HepG2 (cell line): ENCODE measurements around the gene RAMAC. TPM values are rescaled to one million over a fixed set of nuclear protein-coding genes. Genes with fewer than 3 reads are reported as not detected.

ENCODE experiments used
- KAT8 ChIP-seq: IDR thresholded peaks from 2 replicates; pipeline ENCODE4 v1.6.1; 2016; ENCODE audit warnings: missing genetic modification reagents, missing compliant biosample characterization
- MED1 ChIP-seq: sonication (generic); formaldehyde crosslinking; IDR thresholded peaks from 2 replicates; pipeline ENCODE4 v1.4.0; 2020; ENCODE audit warnings: missing genetic modification reagents
- TRAFD1 ChIP-seq: sonication (generic); formaldehyde crosslinking; IDR thresholded peaks from 2 replicates; pipeline ENCODE4 v1.5.1; 2020; ENCODE audit warnings: missing genetic modification reagents, mild to moderate bottlenecking, borderline replicate concordance
- TSC22D2 ChIP-seq: sonication (generic); formaldehyde crosslinking; IDR thresholded peaks from 2 replicates; pipeline ENCODE4 v1.5.1; 2020; ENCODE audit warnings: missing genetic modification reagents, mild to moderate bottlenecking, borderline replicate concordance
- ZBTB40 ChIP-seq, 2 experiments: fragments of 450-650 bp in 1 of 2; sonication (generic) in 1 of 2; formaldehyde crosslinking in 1 of 2; IDR thresholded peaks; 2 replicates each; pipeline versions ENCODE4 v1.6.1 to v1.8.0; 2016 to 2022; ENCODE audit warnings: antibody characterized with exemption in 1 of 2, mild to moderate bottlenecking in 1 of 2, missing genetic modification reagents in 1 of 2
- ZFP36L2 ChIP-seq: sonication (generic); formaldehyde crosslinking; IDR thresholded peaks from 2 replicates; pipeline ENCODE4 v1.4.0; 2020; ENCODE audit warnings: missing genetic modification reagents
- ZGPAT ChIP-seq: IDR thresholded peaks from 2 replicates; pipeline ENCODE4 v1.6.1; 2016; ENCODE audit warnings: mild to moderate bottlenecking
- ZNF180 ChIP-seq: sonication (generic); formaldehyde crosslinking; IDR thresholded peaks from 2 replicates; pipeline ENCODE4 v1.4.0; 2020; ENCODE audit warnings: low read depth, missing genetic modification reagents, borderline replicate concordance
- ZNF382 ChIP-seq: sonication (generic); formaldehyde crosslinking; IDR thresholded peaks from 2 replicates; pipeline ENCODE4 v1.5.0; 2020; ENCODE audit warnings: missing genetic modification reagents, mild to moderate bottlenecking, borderline replicate concordance
- ZNF740 ChIP-seq: sonication (generic); formaldehyde crosslinking; IDR thresholded peaks from 2 replicates; pipeline ENCODE4 v1.4.0; 2020; ENCODE audit warnings: missing genetic modification reagents
- polyA plus RNA-seq, 8 experiments: library from polyadenylated mRNA; depleted of rRNA in 3 of 8; stranded (reverse) in 7 of 8; unstranded in 1 of 8; fragments of >200 nt; fragmentation: Illumina TruSeq in 4 of 8; extraction: Trizol in 4 of 8; gene quantifications; 2 replicates each; pipeline versions ENCODE4 v1.2.1 to v1.2.3, GENCODE V29; 2011 to 2016; ENCODE audit warnings: low read depth in 4 of 8, missing spikeins in 1 of 8, mixed read lengths in 1 of 8; ENCODE audit not compliant: insufficient read depth in 1 of 8
- total RNA-seq, 5 experiments: library from RNA; depleted of rRNA; stranded (reverse); fragments of >200 nt; fragmentation: Illumina TruSeq; extraction: Trizol; gene quantifications; 2 replicates each; pipeline ENCODE4 v1.2.3, GENCODE V29; 2016; ENCODE audit warnings: low read depth in 1 of 5

RAMAC gene
- total and polyA plus RNA-seq, 2 of the 13 experiments (the other 11 are each of a cell fraction or from before 2014, with no cell fraction given), result 22.2 to 45.9 TPM

GRCh38 chr15:82985688-82986441, at the start of gene RAMAC (continued):
- TF ChIP-seq ZNF180 (CRISPR knock-in tag) (no peak), ZNF740 (no peak), ZNF382 (CRISPR knock-in tag) (no peak), TSC22D2 (CRISPR knock-in tag) (peak; percentile 87), MED1 (CRISPR knock-in tag) (peak; percentile 18; the same call in 1 of the 2 replicates), TRAFD1 (CRISPR knock-in tag) (no peak), ZGPAT (CRISPR knock-in tag) (peak; percentile 92), ZBTB40 (IDR thresholded peaks at IDR 0.05) (peak; percentile 66), ZBTB40 (CRISPR knock-in tag; IDR thresholded peaks at IDR 0.05) (peak; percentile 90), KAT8 (CRISPR knock-in tag) (peak; percentile 96), ZFP36L2 (CRISPR knock-in tag) (no peak)
